Erythroblast (primary cell): ENCODE results near the gene LRRC43.

Source experiments
- GATA1 ChIP-seq: IDR thresholded peaks from 2 replicates; pipeline ENCODE4 v1.6.1; 2011; ENCODE audit warnings: low read depth, mild to moderate bottlenecking, control low read depth, low read length, moderate library complexity
- POLR2A ChIP-seq: IDR thresholded peaks from 2 replicates; pipeline ENCODE4 v1.6.1; 2011; ENCODE audit warnings: mild to moderate bottlenecking, low read length

- TF ChIP-seq POLR2A: no peak
- TF ChIP-seq GATA1: no peak
Observed at GRCh38 chr12:122244565-122245371, 61.8 kb downstream of the LRRC43 start.
